Neuronal stem cell (in vitro differentiated cells): ENCODE data around the gene CYB5R4.

Experiments used
- DNase-seq: peaks from one replicate; pipeline ENCODE4 v3.0.0-alpha.2; 2013; ENCODE audit warnings: low spot score
- H2AFZ ChIP-seq: one replicate; pipeline ENCODE4 v1.6.1; 2013; ENCODE audit warnings: mild to moderate bottlenecking, low read length, inconsistent platforms
- H2AK5ac ChIP-seq: 2 replicates; pipeline ENCODE4 v1.6.1; 2013; ENCODE audit warnings: low read depth, mild to moderate bottlenecking, inconsistent platforms, low read length, moderate library complexity, mixed read lengths
- H2BK120ac ChIP-seq: 2 replicates; pipeline ENCODE4 v1.6.1; 2013; ENCODE audit warnings: low read depth, mild to moderate bottlenecking, inconsistent platforms, low read length, moderate library complexity, mixed read lengths
- H2BK12ac ChIP-seq: one replicate; pipeline ENCODE4 v1.6.1; 2013; ENCODE audit warnings: low read length, inconsistent platforms
- H2BK15ac ChIP-seq: 2 replicates; pipeline ENCODE4 v1.6.1; 2013; ENCODE audit warnings: mild to moderate bottlenecking, low read length, inconsistent platforms, mixed read lengths
- H2BK5ac ChIP-seq: one replicate; pipeline ENCODE4 v1.6.1; 2013; ENCODE audit warnings: inconsistent platforms, mild to moderate bottlenecking, low read length, moderate library complexity
- H3K14ac ChIP-seq: one replicate; pipeline ENCODE4 v1.6.1; 2013; ENCODE audit warnings: low read length, inconsistent platforms
- H3K18ac ChIP-seq: 2 replicates; pipeline ENCODE4 v1.6.1; 2013; ENCODE audit warnings: low read length, inconsistent platforms
- H3K23ac ChIP-seq: 2 replicates; pipeline ENCODE4 v1.6.1; 2013; ENCODE audit warnings: low read depth, mild to moderate bottlenecking, mixed read lengths, low read length, inconsistent platforms; ENCODE audit not compliant: poor library complexity
- H3K27ac ChIP-seq: replicated peaks from 3 replicates; pipeline ENCODE4 v1.5.1; 2013; ENCODE audit warnings: low read length, inconsistent platforms
- H3K27me3 ChIP-seq, 3 experiments: 2 replicates each; pipeline ENCODE4 v1.6.1; 2013; ENCODE audit warnings: low read length in 3 of 3, mild to moderate bottlenecking in 2 of 3, inconsistent platforms in 1 of 3, low read depth in 1 of 3, mixed read lengths in 1 of 3, moderate library complexity in 1 of 3; ENCODE audit not compliant: control insufficient read depth in 3 of 3, insufficient read depth in 3 of 3
- H3K36me3 ChIP-seq, 2 donors: replicated peaks in 1 of 2; 2 replicates each; pipeline ENCODE4 v1.6.1; 2013; ENCODE audit warnings: low read length in 2 of 2; ENCODE audit not compliant: control insufficient read depth in 2 of 2, insufficient read depth in 2 of 2
- H3K4ac ChIP-seq: 2 replicates; pipeline ENCODE4 v1.6.1; 2013; ENCODE audit warnings: inconsistent platforms, mild to moderate bottlenecking, low read length, moderate library complexity
- H3K4me1 ChIP-seq, 2 donors: 1 replicate in 1 of 2; 2 replicates in 1 of 2; pipeline ENCODE4 v1.6.1; 2013; ENCODE audit warnings: low read length in 2 of 2, low read depth in 1 of 2; ENCODE audit not compliant: control insufficient read depth in 2 of 2, insufficient read depth in 1 of 2
- H3K4me2 ChIP-seq: one replicate; pipeline ENCODE4 v1.6.1; 2013; ENCODE audit warnings: mild to moderate bottlenecking, low read length, inconsistent platforms; ENCODE audit not compliant: insufficient read depth, poor library complexity, severe bottlenecking
- H3K4me3 ChIP-seq, 2 donors: 2 replicates each; pipeline ENCODE4 v1.5.1; 2013; ENCODE audit warnings: low read length in 2 of 2, mild to moderate bottlenecking in 2 of 2, inconsistent platforms in 1 of 2, moderate library complexity in 1 of 2
- H3K79me1 ChIP-seq: one replicate; pipeline ENCODE4 v1.6.1; 2013; ENCODE audit warnings: low read depth, mild to moderate bottlenecking, inconsistent platforms, low read length, moderate library complexity
- H3K9ac ChIP-seq: one replicate; pipeline ENCODE4 v1.6.1; 2013; ENCODE audit warnings: mild to moderate bottlenecking, low read depth, low read length, inconsistent platforms; ENCODE audit not compliant: poor library complexity
- H3K9me3 ChIP-seq, 2 donors: replicated peaks in 1 of 2; 2 replicates each; pipeline versions ENCODE3 to v1.6.1; 2013; ENCODE audit warnings: low read length in 2 of 2, mild to moderate bottlenecking in 2 of 2, inconsistent platforms in 1 of 2, low read depth in 1 of 2, mixed read lengths in 1 of 2, moderate library complexity in 1 of 2; ENCODE audit not compliant: control insufficient read depth in 2 of 2, insufficient read depth in 1 of 2
- H4K8ac ChIP-seq: one replicate; pipeline ENCODE4 v1.6.1; 2013; ENCODE audit warnings: low read depth, mild to moderate bottlenecking, inconsistent platforms, low read length, moderate library complexity
- H4K91ac ChIP-seq: one replicate; pipeline ENCODE4 v1.6.1; 2013; ENCODE audit warnings: low read length, low read depth, mild to moderate bottlenecking, inconsistent platforms; ENCODE audit not compliant: poor library complexity
- WGBS, 2 donors: extraction: QIAGEN DNeasy Blood & Tissue Kit; methylation state at CpG; one replicate each; pipeline ENCODE4 v1.1.7; 2013; ENCODE audit warnings: missing lambda C conversion rate in 2 of 2, mixed read lengths in 1 of 2; ENCODE audit not compliant: insufficient read length in 2 of 2, insufficient replicate concordance in 1 of 2; ENCODE audit errors: extremely low coverage in 2 of 2; 5-methylcytosine and 5-hydroxymethylcytosine counted together

Gene CYB5R4

DNA sequence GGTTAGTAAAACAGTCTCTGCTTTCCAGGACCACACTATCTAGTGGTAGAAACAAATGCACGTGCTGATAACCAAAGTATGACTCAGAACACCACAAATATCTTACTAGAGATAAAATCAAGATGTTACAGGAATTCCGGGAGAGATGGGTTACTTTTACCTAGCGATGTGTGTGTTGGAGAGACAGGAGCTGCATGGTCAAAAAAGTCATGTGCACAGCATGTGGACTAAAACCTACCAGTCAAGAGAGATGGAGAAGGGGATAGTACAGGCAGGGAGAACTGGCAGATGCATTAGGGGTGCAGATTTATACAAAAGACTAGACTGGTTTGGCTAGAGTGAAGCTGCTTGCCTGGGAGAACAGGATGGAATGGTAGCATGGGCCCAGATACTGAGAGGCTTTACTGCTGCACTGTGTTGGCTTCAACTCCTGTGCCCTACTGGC, 98.8 kb downstream of the CYB5R4 start:
- no peak overlapping the region for H2BK15ac ChIP-seq
- H2AK5ac ChIP-seq: no peak overlapping the region
- H3K4me1 ChIP-seq: no peaks in the 10 kb centered on the region
- no peak overlapping the region for H3K23ac ChIP-seq
- peaks cover 3 to 7% of the 10 kb centered on the region in 2 donors for H3K36me3 ChIP-seq
- H3K4me3 ChIP-seq: no peak overlapping the region
- H3K27ac ChIP-seq: no peak overlapping the region
- H3K27me3 ChIP-seq: no peaks in the 10 kb centered on the region
- H4K91ac ChIP-seq: no peak overlapping the region
- DNase-seq: no peak
- no peak overlapping the region for H3K9ac ChIP-seq
- H3K4me2 ChIP-seq: no peak overlapping the region
- no peak overlapping the region for H3K14ac ChIP-seq
- no peak overlapping the region for H2BK5ac ChIP-seq
- no peak overlapping the region for H2BK12ac ChIP-seq
- H2AFZ ChIP-seq: no peak overlapping the region
- no peak overlapping the region for H2BK120ac ChIP-seq
- no peak overlapping the region for H3K18ac ChIP-seq
- H3K4ac ChIP-seq: no peak overlapping the region
- WGBS, 2 donors: no CpG with 5 or more reads among the region's 3 CpGs
- no peak overlapping the region for H4K8ac ChIP-seq
- no peaks in the 10 kb centered on the region for H3K9me3 ChIP-seq
- no peaks in the 10 kb centered on the region for H3K79me1 ChIP-seq

- no peaks in the 10 kb centered on the region for H3K27me3 ChIP-seq
- no peak overlapping the region for H4K91ac ChIP-seq
- DNase-seq: no peak
- no peak overlapping the region for H3K4me2 ChIP-seq
- H3K36me3 ChIP-seq: peaks cover 2 to 3% of the 10 kb centered on the region in 2 donors
- H4K8ac ChIP-seq: no peak overlapping the region
- H3K9me3 ChIP-seq: peaks cover 0 to 2% of the 10 kb centered on the region in 2 donors
- no peak overlapping the region for H3K14ac ChIP-seq
- H2BK120ac ChIP-seq: no peak overlapping the region
- no peak overlapping the region for H2AFZ ChIP-seq
- WGBS, 2 donors: no CpG with 5 or more reads among the region's 1 CpG
- H2BK12ac ChIP-seq: no peak overlapping the region
- H2BK15ac ChIP-seq: no peak overlapping the region
- H3K4me1 ChIP-seq: no peaks in the 10 kb centered on the region
- no peak overlapping the region for H3K27ac ChIP-seq
- H2BK5ac ChIP-seq: no peak overlapping the region
- no peak overlapping the region for H3K18ac ChIP-seq
- no peak overlapping the region for H3K4me3 ChIP-seq
- H2AK5ac ChIP-seq: no peak overlapping the region
- H3K23ac ChIP-seq: no peak overlapping the region
- H3K9ac ChIP-seq: no peak overlapping the region
- H3K79me1 ChIP-seq: no peaks in the 10 kb centered on the region
- no peak overlapping the region for H3K4ac ChIP-seq
These were observed 101.2 kb downstream of the CYB5R4 start for GRCh38 chr6:83960664-83961063.

DNA sequence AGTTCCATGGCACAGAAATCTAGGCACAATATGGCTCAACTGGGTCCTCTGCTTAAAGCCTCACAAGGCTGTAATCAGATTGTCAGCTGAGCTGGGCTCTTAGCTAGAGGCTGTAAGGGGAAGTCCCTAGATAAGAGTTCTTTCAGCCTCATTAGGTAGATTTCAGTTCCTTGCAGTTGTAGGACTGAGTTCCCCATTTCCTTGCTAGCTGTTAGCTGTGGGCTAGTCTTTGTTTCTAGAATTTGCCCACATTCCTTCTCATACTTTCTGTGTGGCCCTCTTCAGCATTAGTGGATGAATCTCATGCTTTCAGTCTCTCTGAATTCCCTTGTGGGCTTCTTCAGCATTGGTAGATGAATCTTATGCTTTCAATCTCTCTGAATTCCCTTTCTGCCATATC, 103.1 kb downstream of the CYB5R4 start:
- Histone ChIP-seq H3K23ac (no peak overlapping the region), H3K36me3 (peaks cover 0 to 3% of the 10 kb centered on the region in 2 donors), H4K8ac (no peak overlapping the region), H3K4me2 (no peak overlapping the region), H2BK12ac (no peak overlapping the region), H2AK5ac (no peak overlapping the region), H3K9ac (no peak overlapping the region), H3K4me3 (no peak overlapping the region), H3K79me1 (no peaks in the 10 kb centered on the region), H3K14ac (no peak overlapping the region), H2BK15ac (no peak overlapping the region), H2BK120ac (no peak overlapping the region), H2AFZ (no peak overlapping the region), H3K27me3 (no peaks in the 10 kb centered on the region), H3K4ac (no peak overlapping the region), H3K27ac (no peak overlapping the region), H3K18ac (no peak overlapping the region), H4K91ac (no peak overlapping the region), H3K9me3 (peaks cover 0 to 2% of the 10 kb centered on the region in 2 donors), H3K4me1 (no peaks in the 10 kb centered on the region), H2BK5ac (no peak overlapping the region)
- no peak for DNase-seq

- H3K4me3 ChIP-seq: no peak overlapping the region
- H3K18ac ChIP-seq: no peak overlapping the region
- H4K8ac ChIP-seq: no peak overlapping the region
- no peak overlapping the region for H2BK5ac ChIP-seq
- WGBS, 2 donors: no CpG with 5 or more reads among the region's 4 CpGs
- peaks cover 0 to 2% of the 10 kb centered on the region in 2 donors for H3K36me3 ChIP-seq
- H3K79me1 ChIP-seq: no peaks in the 10 kb centered on the region
- no peak overlapping the region for H2AK5ac ChIP-seq
- no peaks in the 10 kb centered on the region for H3K27me3 ChIP-seq
- no peak for DNase-seq
- no peak overlapping the region for H2BK120ac ChIP-seq
- no peaks in the 10 kb centered on the region for H3K4me1 ChIP-seq
- peaks cover 2 to 3% of the 10 kb centered on the region in 2 donors for H3K9me3 ChIP-seq
- H4K91ac ChIP-seq: no peak overlapping the region
- H2BK15ac ChIP-seq: no peak overlapping the region
- no peak overlapping the region for H3K4ac ChIP-seq
- H3K9ac ChIP-seq: no peak overlapping the region
- no peak overlapping the region for H3K4me2 ChIP-seq
- no peak overlapping the region for H2BK12ac ChIP-seq
- H3K23ac ChIP-seq: no peak overlapping the region
- H3K27ac ChIP-seq: no peak overlapping the region
- H2AFZ ChIP-seq: no peak overlapping the region
- H3K14ac ChIP-seq: no peak overlapping the region
These were observed 107.0 kb downstream of the CYB5R4 start for GRCh38 chr6:83966539-83966938.
